GM18511 (cell line): ENCODE results near the gene RHBDF2.

Experiments used
- ATAC-seq: cut with Tn5 transposase; IDR thresholded peaks from one replicate; pipeline ENCODE4 v1.9.1; 2021; ENCODE audit warnings: mild to moderate bottlenecking, moderate library complexity; ENCODE audit not compliant: unreplicated experiment

RHBDF2 gene

DNA sequence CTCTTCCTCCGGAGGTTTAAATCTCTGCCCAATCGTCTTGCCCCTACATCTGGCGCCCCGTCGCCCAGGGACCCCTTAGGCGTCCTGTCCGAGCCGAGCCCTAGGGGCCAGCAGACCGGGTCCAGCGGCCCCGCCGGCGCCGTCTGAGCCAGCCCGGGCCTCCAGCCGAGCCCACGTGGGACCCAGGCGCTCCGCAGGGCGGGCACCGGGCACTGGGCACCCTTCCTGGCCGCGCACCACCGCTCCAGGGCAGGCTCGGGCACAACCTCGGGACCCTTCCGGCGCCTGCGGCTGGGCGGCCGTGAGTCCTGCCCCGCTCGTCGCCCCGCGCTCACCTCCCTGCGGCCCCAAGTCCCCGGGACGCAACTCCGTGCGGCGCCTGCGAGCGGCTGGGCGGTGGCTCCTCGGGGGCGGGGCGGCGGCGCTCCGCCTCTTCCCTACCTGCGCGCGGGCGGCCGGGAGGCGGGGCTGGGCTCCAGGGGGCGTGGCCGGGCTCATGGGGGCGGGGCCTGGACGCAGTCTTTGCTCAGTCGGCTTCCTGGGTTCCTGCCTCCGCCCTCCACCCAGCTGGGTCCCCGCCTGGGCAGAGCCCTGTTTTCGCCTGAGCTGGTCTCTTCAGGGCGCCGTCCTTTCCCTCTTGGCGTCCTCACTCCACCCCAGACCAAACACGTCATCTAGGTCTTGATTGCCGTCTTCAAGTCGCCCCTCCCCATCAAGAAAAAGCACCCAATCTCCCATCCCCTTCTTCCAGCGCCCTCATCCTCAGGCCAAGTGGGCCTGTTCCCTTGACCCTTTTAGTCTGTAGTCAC is at the start of gene RHBDF2:
TSS of gene RHBDF2 (minus strand) at position 406 of the 809 bp plus-strand sequence. CDS start 19,899 bp downstream, outside the sequence.
- ATAC-seq = peak; percentile 72

DNA sequence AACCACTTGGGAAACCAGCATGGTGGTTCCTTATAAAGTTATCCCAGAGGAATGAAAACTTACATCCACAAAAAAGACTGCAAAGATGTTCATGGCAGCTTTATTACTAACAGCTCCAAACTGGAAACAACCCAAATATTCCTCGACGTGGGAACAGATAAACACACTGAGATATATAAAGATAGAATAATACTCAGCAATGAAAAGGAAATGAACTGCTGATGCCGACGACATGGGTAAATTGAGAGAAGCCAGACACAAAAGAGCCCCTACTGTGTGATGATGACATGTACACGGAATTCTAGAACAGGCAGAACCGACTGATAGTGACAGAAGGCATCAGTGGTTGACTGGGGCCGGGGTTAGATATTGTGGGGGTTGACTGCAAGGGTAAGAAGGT is 48.3 kb upstream of the RHBDF2 start:
- no peak for ATAC-seq

DNA sequence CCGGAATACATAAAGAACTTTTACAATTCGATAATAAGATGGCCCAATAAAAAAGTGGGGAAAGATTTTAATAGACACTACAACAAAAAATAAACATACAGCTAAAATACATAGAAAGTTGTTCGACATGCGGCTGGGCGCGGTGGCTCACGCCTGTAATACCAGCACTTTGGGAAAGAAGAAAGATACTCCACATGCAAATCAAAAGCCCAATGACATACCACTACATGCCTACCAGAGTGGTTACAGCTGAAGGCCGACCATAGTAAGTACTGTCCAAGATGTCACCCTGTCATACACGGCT is 47.9 kb upstream of the RHBDF2 start:
- ATAC-seq = no peak

DNA sequence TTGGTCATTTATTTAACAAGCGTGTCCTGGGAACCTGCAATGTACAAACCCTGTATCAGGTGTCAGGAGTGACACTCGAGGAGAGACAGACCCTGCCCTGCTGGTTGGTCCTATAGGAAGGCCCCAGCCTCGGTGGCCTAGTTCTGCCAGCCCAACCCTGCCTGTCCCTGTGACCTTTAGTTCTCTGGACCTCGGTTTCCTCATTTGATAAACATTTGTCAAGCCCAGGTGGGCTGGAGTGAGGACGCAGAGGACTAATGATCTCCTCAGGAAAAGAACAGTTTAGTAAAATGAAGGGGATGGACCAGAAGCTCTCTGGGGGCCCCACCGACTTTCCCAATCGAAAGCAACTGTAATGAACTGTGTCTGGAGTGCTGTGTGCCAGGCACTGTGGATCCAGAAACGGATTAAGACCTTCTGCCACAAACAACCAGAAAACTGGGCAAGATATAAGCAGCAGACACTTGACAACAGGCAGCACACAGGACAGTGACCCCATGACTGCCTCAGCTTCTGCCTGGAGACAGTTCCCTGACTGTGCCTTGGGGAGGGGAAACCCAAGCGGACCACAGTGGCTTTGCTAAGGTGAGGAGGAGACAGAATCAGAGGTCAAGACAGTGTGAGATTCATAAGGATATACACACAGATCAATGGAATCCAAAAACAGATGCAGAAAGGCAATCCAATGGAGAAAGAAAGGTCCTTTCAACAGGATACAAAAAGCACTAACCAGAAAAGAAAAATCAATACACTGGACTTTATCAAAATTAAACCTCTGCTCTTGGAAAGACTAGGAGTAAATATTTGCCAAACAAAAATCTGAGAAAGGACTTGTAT is 47.4 kb upstream of the RHBDF2 start:
- ATAC-seq = no peak

DNA sequence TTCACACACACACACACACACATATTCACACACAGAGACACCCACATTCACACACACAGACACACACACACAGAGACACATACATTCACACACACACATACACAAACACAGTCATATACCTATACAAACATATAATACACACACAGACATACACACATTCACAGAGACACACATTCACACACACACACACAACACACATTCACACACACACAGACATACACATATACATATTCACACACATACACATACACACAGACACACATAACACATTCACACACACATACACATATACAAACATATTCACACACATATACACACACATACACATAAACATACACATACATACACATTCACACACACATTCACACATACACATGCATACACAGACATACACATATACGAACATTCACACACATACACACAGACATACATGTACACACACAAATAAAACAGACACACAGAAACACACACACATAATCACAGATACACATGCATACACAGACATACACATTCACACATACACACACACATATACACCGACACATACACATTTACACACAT is 46.5 kb upstream of the RHBDF2 start:
- no peak for ATAC-seq

DNA sequence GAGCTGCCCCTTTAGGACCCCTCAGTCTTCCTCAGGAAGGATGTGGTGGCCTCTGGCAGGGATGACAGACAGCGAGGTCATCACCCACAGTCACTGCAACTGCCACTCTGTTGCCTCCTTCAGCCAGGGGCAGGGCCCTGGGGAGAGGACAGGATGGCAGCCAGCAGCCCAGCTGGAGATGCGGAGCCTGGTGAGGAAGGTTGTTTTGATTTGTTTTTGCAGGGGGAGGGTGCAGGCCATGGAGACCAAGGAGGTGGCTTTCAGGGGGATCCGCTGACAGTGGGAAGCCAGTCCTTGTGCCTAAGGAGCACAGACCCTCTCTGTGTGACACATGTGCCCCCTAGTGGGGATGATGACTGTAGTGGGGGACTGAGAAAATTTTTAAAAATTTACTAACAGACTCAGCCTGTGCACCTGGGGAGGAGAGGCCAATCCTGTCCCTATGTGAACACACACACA is 46.0 kb upstream of the RHBDF2 start:
- ATAC-seq = no peak

DNA sequence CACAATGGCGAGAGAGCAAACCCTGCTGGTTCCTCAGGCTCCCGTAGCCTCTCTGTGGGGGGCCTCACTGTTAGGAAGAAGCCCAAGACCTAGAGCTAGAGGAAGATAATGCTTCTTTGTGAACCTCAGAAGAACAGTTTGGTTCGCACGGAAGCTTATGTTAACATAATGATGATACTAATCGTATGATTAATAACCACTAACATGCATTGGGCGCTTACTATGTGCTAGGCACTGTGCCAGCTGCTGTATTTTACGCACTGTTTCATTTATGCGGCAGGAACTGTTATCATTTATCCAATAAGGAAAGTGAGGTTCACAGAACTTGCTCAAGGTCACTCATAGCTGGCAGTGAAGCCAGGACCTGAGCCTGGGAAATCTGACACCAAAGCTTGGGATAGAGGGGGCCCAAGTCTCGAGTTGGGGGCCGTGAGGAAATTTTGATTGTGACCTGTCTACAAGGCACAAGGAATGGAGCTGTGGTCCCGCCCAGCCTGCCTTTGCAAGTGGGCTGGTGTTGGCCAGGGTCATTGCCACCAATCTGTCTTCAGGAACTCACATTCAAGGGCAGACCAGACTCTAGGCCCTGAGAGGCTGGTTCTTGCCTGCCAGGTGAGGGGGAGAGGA is 45.4 kb upstream of the RHBDF2 start:
- ATAC-seq = no peak

DNA sequence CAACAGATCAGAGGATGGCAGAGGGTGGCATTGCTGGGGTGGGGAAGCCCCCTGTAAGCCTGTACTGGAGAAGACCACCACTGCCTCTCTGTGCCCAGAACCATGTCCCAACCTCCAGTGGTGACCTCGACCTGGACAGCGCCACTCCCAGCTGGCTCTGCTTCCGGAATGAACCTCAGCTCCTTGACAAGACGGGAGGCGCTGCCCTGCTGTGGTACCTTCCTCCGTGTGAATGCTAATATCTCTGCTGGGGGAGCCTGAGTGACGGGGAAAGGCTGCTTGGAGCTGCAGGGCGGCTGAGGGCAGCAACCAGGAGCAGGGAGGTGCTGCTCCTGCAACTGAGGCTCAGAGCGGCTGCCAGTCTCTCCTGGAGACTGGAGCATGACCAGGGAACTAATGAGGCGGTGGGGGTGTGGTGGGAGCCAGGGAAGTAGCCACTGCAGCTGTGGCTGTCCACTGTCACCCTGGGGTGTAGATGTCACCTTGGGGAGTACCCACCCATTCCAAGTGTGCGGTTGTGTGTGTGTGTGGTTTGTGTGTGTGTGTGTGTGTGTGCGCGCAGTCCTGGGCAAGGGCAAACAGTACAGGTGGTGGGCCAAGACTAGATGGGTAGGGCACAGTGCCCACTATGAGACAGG is 44.8 kb upstream of the RHBDF2 start:
- no peak for ATAC-seq

DNA sequence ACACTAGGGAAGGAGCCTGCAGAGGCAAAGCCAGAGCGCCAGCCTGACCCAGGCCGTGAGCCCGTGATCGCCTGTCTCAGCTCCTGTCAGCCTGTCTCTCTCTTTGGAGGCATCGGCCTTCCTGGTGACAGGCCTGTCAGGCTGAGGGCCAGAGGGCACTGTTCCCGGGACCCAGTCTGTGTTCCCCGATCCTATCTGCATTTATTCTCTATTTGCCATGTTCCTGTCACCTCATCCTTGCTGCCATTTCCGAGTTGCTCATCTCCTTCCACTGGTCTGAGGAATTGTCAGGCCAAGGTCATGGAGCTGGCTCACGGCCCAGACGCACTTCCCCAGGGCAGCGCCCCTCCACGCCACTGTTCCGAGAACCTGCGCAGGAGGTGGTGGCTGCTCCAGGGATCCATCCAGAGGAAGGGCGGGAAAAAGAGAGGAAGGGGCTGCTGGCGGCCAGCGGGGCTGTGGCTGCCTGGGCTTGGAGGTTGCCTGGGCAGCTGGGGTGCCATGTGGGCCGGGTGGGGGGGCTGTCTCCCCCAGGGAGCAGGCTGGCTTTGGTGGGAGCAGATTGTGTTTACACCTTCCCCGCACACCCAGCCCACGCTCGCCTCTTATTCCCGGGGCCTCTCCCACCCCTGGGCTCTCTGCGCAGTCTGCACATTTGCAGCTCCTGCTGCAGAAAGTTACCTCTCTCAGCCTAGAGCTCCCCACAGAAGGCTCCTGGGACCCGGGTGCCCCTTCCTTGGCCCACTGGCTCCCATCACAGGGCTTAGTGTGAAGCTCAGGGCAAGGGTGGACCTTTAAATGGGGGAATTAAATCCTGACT is 43.5 kb upstream of the RHBDF2 start:
- ATAC-seq = no peak

DNA sequence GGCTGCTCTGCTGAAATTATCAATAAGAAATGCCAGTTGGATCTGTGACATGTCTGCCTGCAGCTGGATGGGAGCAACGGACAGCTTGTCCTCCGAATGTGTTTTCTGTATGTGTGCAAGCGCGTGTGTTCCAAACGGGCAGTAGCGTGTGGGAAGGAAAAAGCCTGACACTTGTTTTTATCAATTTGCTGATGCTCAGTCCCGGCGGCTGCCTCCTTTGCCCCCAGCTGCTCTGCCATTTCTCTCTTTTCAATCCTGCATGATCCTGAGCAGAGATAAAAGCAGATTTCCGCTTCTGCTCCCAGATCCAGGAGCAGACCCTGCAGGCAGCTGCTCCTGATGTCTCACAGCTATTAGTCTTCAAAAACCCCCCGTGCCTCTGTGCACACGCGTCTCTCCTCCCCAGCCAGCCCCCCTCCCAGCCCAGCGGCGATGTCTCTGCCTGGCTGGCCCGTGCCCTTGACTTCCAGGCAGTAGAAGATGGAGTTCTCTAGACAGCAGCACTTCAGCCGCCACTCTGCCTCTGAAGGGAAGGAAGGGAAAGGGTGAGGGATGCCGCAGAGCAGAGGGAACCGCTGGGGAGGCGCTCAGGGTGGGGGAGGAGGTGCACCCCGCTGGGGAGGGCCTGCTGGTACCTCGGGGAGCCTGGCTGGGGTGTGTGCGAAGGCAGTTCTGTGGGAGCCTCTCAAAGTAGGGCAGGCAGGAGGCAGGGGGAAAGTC is 42.8 kb upstream of the RHBDF2 start:
- ATAC-seq = no peak

DNA sequence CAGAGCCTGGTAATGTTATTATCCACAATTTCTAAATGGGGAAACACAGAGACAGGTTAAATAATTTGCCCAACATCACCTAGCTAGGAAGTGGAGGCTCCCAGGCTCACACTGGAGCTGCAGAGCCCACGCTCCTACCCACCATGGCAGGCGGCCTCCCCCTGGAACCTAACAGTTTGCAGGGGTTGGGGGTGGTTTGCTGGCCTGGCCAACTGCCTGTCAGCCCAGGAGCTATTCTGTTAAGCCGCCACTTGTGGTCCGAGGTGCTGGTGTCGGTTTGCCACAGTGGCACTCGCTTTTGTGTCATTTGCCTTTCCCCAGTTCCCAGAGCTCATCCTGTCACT is 42.2 kb upstream of the RHBDF2 start:
- no peak for ATAC-seq

DNA sequence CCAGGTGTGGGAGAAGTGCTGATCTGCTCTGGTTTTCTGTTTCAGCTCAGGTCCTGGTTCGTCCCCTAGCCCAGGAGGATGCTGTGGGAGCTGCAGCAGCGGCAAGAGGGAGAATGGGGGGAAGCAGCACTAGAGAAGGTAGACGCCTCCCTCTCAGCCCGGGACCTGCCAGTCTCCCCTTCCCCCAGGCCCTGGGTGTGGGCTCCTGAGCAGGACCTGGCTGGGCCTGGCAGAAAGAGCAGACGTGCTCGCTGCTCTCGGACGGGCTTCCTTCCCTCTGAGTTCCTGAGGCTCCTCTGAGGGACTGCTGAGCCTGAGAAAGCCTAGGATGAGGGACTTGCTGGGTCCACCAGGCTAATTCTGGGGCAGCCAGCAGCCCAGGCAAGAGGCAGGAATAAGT is 41.8 kb upstream of the RHBDF2 start:
- no peak for ATAC-seq

DNA sequence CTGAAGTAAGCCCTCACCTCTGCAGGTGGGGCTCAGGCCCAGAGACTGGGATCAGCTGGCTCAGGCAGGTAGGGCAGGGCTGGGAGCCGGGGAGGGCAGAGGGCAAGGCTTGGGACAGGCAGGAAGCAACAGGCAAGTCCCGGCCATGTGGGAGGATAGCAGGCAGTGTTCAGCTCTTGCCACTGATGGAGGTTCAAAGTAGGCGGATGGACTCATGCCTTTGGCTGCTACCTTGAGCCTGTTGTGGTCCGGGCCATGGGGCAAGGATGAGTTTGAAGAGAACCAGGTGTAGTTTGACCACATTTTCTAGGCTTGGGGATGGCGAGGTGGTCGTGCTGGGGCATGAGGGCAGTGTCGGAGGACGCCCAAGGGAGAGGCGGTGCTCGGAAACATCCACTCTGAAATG is 41.3 kb upstream of the RHBDF2 start:
- ATAC-seq = no peak

DNA sequence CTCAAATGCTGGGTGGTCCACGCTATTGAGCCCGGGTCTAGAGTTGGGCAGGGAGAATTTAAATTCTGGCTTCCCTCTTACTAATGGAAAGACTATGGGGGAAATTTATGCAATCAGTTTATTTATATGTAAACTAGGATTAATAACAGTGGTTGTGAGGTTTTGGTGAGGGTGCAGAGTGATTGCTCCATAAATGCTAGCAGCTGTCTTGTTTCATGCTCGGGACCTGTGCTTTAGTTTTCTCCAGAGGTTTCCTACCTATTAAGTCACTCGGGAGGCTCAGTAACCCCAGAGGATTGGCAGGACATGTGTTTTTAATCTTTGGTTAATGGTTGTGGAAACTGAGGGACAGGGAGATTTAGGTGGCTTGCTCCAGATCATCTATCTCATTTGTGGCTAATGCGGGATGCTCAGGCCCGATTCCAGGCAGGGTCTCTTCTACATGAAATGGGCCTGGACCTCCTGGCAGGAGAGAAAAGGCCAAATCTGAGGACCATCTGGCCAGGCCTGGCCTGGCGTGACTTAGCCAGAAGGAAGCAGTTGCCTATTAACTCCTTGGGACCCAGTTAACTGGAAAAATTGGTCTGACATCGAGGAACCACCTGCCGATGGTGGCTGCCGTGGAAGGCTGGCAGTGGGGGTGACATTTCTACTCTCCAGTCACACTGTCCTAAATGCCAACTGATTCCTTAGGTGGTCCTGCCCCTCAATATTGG is 40.7 kb upstream of the RHBDF2 start:
- no peak for ATAC-seq

DNA sequence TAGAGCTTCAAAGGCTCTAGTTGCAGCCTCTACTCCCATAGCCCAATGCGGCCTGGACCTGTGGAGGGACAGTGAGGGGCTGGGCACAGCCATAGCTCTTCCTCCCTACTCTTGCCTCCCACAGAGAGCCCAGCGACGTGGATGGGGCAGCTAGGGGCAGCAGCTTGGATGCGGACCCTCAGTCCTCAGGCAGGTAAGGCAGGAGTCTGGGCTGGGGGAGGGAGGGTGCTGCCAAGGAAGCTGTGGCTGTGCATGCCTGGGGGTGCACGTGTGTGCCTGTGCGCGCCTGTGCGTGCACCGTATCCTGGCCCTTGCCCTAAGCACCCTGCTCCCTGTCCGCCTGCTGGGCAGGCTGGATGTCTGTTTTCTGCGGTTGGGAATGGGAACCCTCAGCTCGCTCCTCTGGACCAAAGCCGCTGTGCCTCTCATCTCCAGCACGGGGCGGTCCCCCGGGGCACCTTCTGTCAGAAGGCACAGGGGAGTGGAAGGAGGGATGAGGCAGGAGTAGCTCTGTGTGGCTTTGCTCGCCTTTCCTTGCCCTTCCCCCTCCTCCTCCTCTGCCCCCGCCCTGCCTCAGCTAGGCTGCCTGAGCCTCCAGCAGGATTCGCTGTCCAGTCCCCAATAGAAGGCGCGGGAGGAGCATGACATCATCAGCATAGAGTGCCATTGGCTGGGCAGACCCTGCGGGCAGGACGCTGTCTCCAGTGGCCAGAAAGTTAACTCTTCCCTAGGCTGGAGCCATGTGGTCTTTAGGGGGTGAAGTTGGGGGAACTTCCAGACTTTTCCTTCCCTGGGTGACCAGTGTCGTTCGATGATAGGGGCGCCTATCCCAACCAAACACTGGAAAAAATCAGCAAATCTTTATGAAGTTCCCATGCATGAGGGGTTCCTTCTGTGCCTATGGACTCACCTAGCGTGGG is 39.4 kb upstream of the RHBDF2 start:
- ATAC-seq = no peak

DNA sequence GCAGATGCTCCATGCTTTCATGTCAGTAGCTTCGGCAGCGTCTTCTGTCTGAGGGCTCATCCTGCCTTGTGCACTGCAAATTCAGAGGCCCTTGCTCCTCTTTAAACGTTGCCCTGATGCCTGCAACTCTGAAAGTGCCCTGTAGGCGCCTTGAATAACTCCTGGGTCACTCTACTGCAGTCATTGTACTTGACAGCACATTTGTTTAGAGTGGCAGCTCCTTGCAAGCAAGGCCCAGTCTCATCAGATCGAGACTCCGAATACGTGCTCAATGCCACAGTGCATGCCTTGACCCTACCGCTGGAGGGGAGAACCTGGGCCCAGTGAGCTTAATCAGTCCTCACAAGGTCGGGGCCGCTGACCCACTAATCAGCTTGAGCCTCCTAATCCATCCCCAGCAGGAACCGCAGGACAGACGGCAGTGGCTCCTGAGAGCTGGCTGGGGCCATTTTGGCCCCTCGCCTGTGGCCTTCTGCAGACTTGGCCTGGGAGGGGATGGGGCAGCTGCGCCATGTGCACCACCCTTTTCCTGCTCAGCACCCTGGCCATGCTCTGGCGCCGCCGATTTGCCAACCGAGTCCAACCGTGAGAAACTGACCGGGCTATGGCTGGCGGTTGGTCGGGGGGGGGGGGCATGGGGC is 38.5 kb upstream of the RHBDF2 start, which contains the start of gene PRCD:
TSS of gene PRCD (plus strand) at position 414 of the 641 bp plus-strand sequence. CDS start at position 512, 98 bp downstream.
- ATAC-seq = no peak

DNA sequence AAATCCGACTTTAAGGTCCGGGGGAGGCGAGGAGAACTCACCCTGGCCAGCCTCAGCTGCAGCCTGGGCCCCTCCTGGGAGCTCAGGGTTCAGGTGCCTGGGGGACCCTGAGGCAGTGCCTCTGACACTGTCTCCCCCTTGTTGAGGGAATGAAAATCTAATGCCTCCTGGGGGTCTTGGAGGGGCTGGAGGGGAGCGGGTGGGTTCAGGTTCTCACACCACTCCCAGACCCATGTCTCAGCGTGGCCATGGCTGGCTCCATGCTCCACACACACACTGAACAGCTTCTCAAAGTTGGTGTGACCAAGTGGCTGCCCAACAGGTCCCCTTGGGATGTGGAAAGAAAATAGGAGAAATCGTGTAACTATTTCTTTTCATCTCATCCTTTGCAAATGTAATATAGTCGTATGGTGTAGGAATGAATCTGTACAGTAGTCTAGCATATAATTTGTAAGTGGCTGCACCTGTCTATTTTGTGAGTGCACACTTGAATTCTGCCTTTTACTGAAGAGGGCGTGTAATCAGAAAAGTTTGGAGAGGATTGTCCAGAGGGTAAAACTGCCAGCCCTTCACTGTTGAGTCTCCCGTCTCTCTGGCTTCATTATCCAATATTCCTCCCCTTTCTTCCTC is 37.8 kb upstream of the RHBDF2 start:
- no peak for ATAC-seq
